Sciatic nerve (tissue), 2 donors: ENCODE measurements around the gene HDAC4. TPM values are rescaled to one million over a fixed set of nuclear protein-coding genes. Genes with fewer than 3 reads are reported as not detected.
"Not testable (repeated sequence)": the region's sequence is repeated elsewhere in the genome, so short reads cannot be mapped to it uniquely, and the experiment has no call there.

ENCODE experiments used
- ATAC-seq: fragments of 200-7000 bp; cut with Tn5 transposase; one replicate; pipeline ENCODE4 v1.9.1; 2020; ENCODE audit warnings: mild to moderate bottlenecking, moderate library complexity
- DNase-seq: peaks from one replicate; pipeline ENCODE4 v3.0.0-alpha.2; 2020; ENCODE audit warnings: low spot score
- intact Hi-C: fragments of 100-400 bp; cut with DNase I; formaldehyde crosslinking; loops from one replicate; pipeline ENCODE4 v1.14.2; 2022
- total RNA-seq: library from RNA; stranded (reverse); fragmentation: NEBNext Ultra II Directional; extraction: Animal tissue kit (Norgen Biotek cat#: 25700); gene quantifications from one replicate; pipeline ENCODE4 v1.2.1, GENCODE V29; 2021
- donor health status: DM: no; HTN: no; CAD: no.
- donor health status: DM: no; HTN: no; CAD: no.

Gene HDAC4
- 99.5 TPM for total RNA-seq

GRCh38 chr2:239400596-239401066 is at the start of gene HDAC4:
Gene HDAC4 (minus strand): TSS chr2:239401020. CDS start chr2:239352699, 48,321 bp downstream.
- no peak for ATAC-seq
- intact Hi-C loops, result no loop called here
- DNase-seq, result no peak

DNA sequence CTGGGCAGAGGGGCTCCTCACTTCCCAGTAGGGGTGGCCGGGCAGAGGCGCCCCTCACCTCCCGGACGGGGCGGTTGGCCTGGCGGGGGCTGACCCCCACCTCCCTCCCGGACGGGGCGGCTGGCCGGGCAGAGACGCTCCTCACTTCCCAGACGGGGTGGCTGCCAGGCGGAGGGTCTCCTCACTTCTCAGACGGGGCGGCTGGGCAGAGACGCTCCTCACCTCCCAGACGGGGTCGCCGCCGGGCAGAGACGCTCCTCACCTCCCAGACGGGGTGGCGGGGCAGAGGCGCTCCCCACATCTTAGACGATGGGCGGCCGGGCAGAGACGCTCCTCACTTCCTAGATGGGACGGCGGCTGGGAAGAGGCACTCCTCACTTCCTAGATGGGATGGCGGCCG is 48.6 kb upstream of the HDAC4 start:
- intact Hi-C loops, ATAC-seq, DNase-seq: not testable (repeated sequence)

DNA sequence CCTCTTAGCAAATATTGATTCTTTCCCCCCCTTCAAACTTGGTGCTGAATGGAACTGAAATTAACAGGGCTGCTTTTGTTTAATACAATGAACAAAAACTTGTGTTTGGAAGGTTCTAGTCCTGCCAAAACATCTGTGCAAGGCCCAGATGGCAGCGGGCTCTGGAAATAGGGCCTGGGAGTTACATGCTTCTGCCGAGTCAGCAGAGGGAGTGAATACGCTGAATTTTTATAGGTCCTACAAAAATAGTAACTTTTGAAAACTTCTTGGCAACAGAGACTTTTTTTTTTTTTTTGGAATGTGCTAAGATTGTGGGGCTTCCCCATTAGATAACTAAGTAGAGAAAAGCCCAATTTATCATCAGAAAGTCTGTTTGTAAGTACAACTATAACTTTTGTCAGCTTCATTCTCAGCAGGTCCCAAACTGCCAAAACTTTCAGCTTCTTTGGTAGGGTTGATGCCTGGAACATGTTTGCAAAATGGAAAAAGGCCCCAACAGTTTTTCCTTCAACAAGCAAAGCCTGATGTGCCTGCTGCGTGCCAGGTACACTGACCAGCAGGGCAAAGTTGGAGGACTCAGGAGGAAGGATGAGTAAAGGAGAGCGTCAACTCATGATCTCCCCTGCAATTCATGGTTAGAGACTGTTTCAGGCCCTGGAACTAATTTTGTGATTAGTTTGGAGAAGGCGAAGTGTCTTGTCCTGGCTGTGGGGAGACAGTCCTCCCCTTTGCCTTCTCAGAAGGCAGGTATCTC is 45.1 kb upstream of the HDAC4 start:
- intact Hi-C loops, result no loop called here
- DNase-seq, result peak; percentile 74
- peak; percentile 88 for ATAC-seq

GRCh38 chr2:239444626-239445577 is 44.1 kb upstream of the HDAC4 start:
- ATAC-seq, result peak; percentile 77
- DNase-seq, result peak; percentile 65
- intact Hi-C loops, result no loop called here

DNA sequence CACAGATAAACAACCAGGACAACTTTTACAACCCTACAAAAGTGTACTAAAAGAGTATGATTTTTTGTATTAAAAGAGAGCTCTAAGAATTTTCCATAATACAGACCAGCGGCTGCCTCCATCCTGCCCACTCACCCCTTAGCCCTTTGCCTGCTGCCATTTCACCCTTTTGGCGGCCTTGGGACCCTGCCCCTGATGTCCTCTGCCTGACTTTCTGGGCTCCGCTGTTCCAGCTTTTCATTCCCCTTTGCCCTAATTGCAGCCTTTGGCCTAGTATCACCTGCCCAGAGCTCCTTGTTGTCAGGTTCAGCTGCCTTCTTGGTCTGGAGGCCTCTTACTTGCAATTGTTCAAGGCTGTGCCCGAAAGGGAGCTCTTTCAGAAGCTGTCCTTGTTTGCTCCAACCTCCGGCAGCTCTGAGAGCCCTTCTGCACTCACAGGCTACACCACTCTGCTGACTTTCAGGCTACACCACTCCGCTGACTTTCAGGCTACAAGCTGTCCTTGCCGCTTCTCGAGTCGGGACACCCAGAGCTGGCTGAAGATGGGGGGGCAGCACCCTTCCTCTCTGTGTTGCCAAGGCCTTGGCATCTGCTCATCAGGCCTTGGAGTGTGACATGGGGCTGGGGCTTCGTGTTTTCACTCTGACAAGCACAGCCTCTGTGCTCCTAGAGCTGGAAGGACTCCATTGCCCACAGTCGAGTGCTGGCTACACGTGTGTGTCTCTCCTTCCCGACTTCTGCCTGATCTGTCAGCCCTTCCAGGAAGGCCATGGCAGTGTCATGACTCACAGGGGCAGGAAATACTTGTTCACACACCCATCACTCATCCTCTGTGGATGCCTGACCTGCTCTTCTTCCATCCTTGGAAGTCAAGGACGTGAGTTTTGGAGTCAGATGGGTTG is 43.1 kb upstream of the HDAC4 start:
- DNase-seq, result peak; percentile 57
- intact Hi-C loops, result no loop called here
- ATAC-seq, result no peak

- intact Hi-C loops, result no loop called here
- ATAC-seq (no peak), DNase-seq (no peak)
These were observed 42.3 kb upstream of the HDAC4 start for GRCh38 chr2:239443102-239443620.

- DNase-seq (no peak), ATAC-seq (no peak)
- intact Hi-C loops, result no loop called here
These were observed 41.4 kb upstream of the HDAC4 start for GRCh38 chr2:239442192-239442591.

- intact Hi-C loops, result no loop called here
- no peak for DNase-seq
- ATAC-seq, result peak; percentile 48
These were observed 40.6 kb upstream of the HDAC4 start for GRCh38 chr2:239441261-239442078.

- peak; percentile 75 for ATAC-seq
- intact Hi-C loops, result no loop called here
- DNase-seq, result no peak
These were observed 39.7 kb upstream of the HDAC4 start for GRCh38 chr2:239440511-239440959.

GRCh38 chr2:239439754-239440315 is 39.0 kb upstream of the HDAC4 start:
- ATAC-seq, result peak; percentile 6
- DNase-seq, result no peak

DNA sequence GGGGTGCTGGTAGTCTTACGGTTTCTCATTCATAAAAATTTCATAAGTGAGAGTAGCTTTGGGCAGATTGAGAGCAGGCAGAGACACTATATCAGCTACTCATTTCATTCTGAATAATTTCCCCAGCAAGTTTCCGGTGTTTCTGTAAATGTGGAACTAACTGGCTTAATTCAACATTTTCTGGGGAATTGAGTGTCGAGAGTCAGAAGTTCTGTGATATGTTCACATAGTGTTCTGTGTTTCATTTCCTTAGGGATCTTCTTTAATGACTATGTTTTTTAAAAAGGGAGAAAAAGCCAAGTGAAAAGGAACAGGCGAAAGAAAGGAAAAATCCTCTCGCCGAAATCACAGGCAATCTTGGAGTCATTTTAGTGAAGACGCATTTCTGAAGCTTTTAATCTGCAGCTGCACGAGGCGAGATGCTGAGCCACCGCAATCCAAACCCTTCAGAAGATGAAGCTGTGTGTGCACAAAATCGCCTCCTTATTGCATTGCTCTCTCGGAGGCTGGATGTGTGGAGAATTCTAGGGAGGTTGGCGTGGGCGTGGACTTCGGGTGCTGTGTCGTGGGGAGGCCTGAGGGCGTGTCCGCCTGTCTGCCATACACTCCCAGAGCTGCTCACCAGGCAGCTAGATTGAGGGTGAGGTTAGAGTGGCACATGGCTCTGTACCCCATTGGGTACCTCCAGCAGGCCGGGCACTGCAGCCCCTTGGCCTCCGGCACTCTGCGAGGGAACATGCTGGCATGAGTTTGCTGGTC is 38.4 kb upstream of the HDAC4 start:
- ATAC-seq (peak; percentile 10), DNase-seq (no peak)
- intact Hi-C loops, result loop anchor here (10.0 kb wide), 1 partner anchor 1526 kb away; no protein-coding TSS in a partner anchor

More at GRCh38 chr2:239439754-239440315, 39.0 kb upstream of the HDAC4 start:
- intact Hi-C loops, result loop anchor here (10.0 kb wide), 1 partner anchor 1525 kb away; no protein-coding TSS in a partner anchor

GRCh38 chr2:239438368-239438767 is 37.5 kb upstream of the HDAC4 start:
- no peak for ATAC-seq
- DNase-seq, result no peak
- intact Hi-C loops, result loop anchor here (10.0 kb wide), 1 partner anchor 1526 kb away; no protein-coding TSS in a partner anchor

- ATAC-seq (no peak), DNase-seq (no peak)
- intact Hi-C loops, result loop anchor here (10.0 kb wide), 1 partner anchor 1528 kb away; no protein-coding TSS in a partner anchor
These were observed 36.0 kb upstream of the HDAC4 start for GRCh38 chr2:239436669-239437335.

DNA sequence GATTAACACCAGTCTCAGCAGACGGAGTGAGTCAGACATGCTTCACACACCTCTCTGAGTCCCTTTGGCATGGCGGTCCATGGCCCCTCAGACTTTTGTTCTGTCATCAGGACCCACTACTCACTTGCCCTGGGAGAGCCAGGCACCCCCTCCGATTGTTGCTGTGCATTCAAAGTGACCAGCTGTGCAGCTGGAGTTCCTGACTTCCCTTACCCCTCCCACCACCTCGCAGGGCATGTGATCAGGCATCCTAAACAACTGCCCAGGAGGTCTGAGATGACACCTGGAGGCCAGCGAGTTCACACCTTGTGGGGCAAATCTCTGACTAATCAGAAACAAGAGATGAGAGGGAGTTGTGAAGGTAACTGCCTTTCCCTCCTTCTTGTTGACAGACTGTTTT is 35.3 kb upstream of the HDAC4 start:
- DNase-seq (no peak), ATAC-seq (no peak)
- intact Hi-C loops, result loop anchor here (10.0 kb wide), 1 partner anchor 1529 kb away; no protein-coding TSS in a partner anchor

DNA sequence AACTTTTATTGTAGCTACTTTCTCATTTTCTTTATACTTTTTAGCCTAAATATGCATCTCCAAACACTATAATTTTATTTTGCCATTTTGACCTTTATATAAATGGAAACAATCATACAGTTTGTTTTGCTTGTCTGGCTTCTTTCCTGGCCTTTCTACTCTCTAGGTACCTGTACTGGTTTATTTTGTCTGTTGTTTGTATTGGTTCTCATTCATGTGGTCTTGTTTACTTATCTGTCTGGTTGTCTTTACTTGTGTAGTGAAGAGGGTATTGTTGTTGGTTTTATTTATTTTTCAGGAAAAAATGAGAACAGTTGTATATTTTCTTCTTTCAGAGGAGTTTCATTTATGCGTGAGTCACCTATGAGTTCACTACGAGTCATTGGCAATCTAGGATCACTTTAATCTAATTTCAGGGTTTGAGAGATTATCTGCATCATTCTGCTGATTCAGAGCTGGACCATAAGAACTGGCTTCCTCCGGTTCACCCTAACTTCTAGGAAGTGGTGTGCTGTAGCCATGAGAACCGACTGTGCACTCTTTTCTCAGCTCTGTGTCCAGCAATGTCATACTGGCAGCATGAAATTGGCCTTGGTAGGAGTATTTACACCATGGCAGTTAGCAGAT is 33.1 kb upstream of the HDAC4 start:
- ATAC-seq (no peak), DNase-seq (no peak)
- intact Hi-C loops, result loop anchor here (10.0 kb wide), 1 partner anchor 1531 kb away; no protein-coding TSS in a partner anchor
